HEK293T (cell line): ENCODE data around the gene ATG9A.

Experiments used
- ARNT ChIP-seq: fragments of 450-650 bp; IDR thresholded peaks from 2 replicates; pipeline ENCODE4 v1.6.1; 2017; ENCODE audit warnings: mild to moderate bottlenecking
- BHLHE40 ChIP-seq: fragments of 450-650 bp; IDR thresholded peaks from 2 replicates; pipeline ENCODE4 v1.6.1; 2016; ENCODE audit warnings: mild to moderate bottlenecking, moderate library complexity, borderline replicate concordance
- FOXA1 ChIP-seq: fragments of 450-650 bp; IDR thresholded peaks from 2 replicates; pipeline ENCODE4 v1.6.1; 2016; ENCODE audit warnings: mild to moderate bottlenecking
- FOXK2 ChIP-seq: fragments of 450-650 bp; IDR thresholded peaks from 2 replicates; pipeline ENCODE4 v1.6.1; 2016; ENCODE audit warnings: mild to moderate bottlenecking
- FOXM1 ChIP-seq: fragments of 450-650 bp; IDR thresholded peaks from 2 replicates; pipeline ENCODE4 v1.6.1; 2017; ENCODE audit warnings: mild to moderate bottlenecking, borderline replicate concordance
- HDGF ChIP-seq: fragments of 450-650 bp; IDR thresholded peaks from 2 replicates; pipeline ENCODE4 v1.6.1; 2017; ENCODE audit warnings: antibody characterized with exemption, borderline replicate concordance
- LEF1 ChIP-seq: fragments of 450-650 bp; IDR thresholded peaks from 2 replicates; pipeline ENCODE4 v1.6.1; 2017; ENCODE audit warnings: mild to moderate bottlenecking, borderline replicate concordance
- NFRKB ChIP-seq: fragments of 450-650 bp; IDR thresholded peaks from 2 replicates; pipeline ENCODE4 v1.6.1; 2016; ENCODE audit warnings: mild to moderate bottlenecking, moderate library complexity
- SUZ12 ChIP-seq: fragments of 450-650 bp; IDR thresholded peaks from 2 replicates; pipeline ENCODE4 v1.6.1; 2016; ENCODE audit warnings: mild to moderate bottlenecking
- TARDBP ChIP-seq: fragments of 450-650 bp; IDR thresholded peaks from 2 replicates; pipeline ENCODE4 v1.6.1; 2016
- ZNF384 ChIP-seq: fragments of 450-650 bp; IDR thresholded peaks from 2 replicates; pipeline ENCODE4 v1.6.1; 2016
- TF ChIP-seq, protein P1 (sequence below): fragments of 450-650 bp; IDR thresholded peaks from 2 replicates; pipeline ENCODE4 v1.6.1; 2016

DNA sequence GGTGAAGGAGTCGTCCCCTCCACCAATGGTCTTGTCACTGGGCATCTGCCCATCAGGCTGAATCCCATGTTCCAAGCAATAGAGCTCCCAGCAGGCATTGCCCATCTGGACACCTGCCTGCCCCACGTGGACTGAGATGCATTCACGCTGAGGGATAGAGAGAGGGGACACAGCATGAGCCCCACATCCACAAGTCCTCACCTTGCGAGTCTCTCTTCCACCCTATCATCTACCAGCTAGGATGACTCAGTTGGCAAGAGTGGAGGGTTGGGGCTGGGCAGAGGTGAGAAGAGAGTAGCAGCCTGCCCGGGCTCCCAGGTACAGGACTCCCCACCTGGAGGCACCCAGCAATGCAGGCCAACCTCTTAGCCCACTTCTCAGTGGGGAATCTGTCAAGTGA, 22.6 kb upstream of the ATG9A start:
- TF ChIP-seq SUZ12 (no peak), FOXA1 (no peak), ZNF384 (no peak), NFRKB (no peak), LEF1 (no peak), HDGF (no peak), TARDBP (no peak), FOXK2 (no peak), ARNT (no peak), FOXM1 (no peak), BHLHE40 (no peak)
- TF ChIP-seq, protein P1, sequence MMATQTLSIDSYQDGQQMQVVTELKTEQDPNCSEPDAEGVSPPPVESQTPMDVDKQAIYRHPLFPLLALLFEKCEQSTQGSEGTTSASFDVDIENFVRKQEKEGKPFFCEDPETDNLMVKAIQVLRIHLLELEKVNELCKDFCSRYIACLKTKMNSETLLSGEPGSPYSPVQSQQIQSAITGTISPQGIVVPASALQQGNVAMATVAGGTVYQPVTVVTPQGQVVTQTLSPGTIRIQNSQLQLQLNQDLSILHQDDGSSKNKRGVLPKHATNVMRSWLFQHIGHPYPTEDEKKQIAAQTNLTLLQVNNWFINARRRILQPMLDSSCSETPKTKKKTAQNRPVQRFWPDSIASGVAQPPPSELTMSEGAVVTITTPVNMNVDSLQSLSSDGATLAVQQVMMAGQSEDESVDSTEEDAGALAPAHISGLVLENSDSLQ = no peak
